A549 (cell line): ENCODE data around the gene NTN1. TPM values are rescaled to one million over a fixed set of nuclear protein-coding genes. Genes with fewer than 3 reads are reported as not detected.

Source experiments
- ATAC-seq, 2 experiments: fragments of 200-7000 bp in 1 of 2; fragments of >200 bp in 1 of 2; cut with Nextera tagmentation in 1 of 2; cut with Tn5 transposase in 1 of 2; 3 replicates each; pipeline versions ENCODE4 v1.8.0 to v1.9.1; 2018 to 2020; ENCODE audit warnings: mild to moderate bottlenecking in 1 of 2, moderate library complexity in 1 of 2
- CTCF ChIA-PET: fragments of 300-600 bp; sonication (Branson Sonifier 250); formaldehyde crosslinking; extraction: SDS; loops from one replicate; lab custom pipeline; 2021; ENCODE audit warnings: antibody characterized with exemption, inconsistent platforms; lab: Yijun Ruan, JAX
- POLR2A ChIA-PET: fragments of 350-600 bp; formaldehyde crosslinking; extraction: SDS; loops from one replicate; lab custom pipeline; 2021; ENCODE audit warnings: antibody characterized with exemption, inconsistent platforms; lab: Yijun Ruan, JAX
- DNase-seq, 2 experiments: peaks; one replicate each; pipeline versions ENCODE4 v3.0.0 to v3.0.0-alpha.2; 2011 to 2016; ENCODE audit warnings: low read depth in 1 of 2, low spot score in 1 of 2
- FAIRE-seq: peaks from 2 replicates; lab custom pipeline; 2011; peaks lifted over from hg19 to GRCh38; lab: Jason Lieb, UNC
- H3K27ac ChIP-seq, 2 experiments: fragments of >200 bp; sonication (Bioruptor Twin); formaldehyde crosslinking; 3 replicates each; pipeline ENCODE4 v1.5.1; 2016 to 2017
- H3K4me1 ChIP-seq: fragments of >200 bp; sonication (Bioruptor Twin); formaldehyde crosslinking; 3 replicates; pipeline ENCODE4 v1.6.1; 2016
- H3K4me2 ChIP-seq: fragments of >200 bp; sonication (Bioruptor Twin); formaldehyde crosslinking; 3 replicates; pipeline ENCODE4 v1.6.1; 2016
- H3K4me3 ChIP-seq: fragments of >200 bp; sonication (Bioruptor Twin); formaldehyde crosslinking; 3 replicates; pipeline ENCODE4 v1.5.1; 2016
- H3K9me3 ChIP-seq: fragments of >200 bp; sonication (Bioruptor Twin); formaldehyde crosslinking; 3 replicates; pipeline ENCODE4 v1.6.1; 2016
- BHLHE40 ChIP-seq: IDR thresholded peaks from 2 replicates; pipeline ENCODE4 v1.6.1; 2012; ENCODE audit warnings: low read depth, low read length, inconsistent platforms
- EHF ChIP-seq: fragments of 250-450 bp; sonication (Bioruptor Pico); IDR thresholded peaks from 2 replicates; pipeline ENCODE4 v1.5.0; 2020; ENCODE audit warnings: mild to moderate bottlenecking
- EP300 ChIP-seq, 2 experiments: fragments of >200 bp; sonication (Bioruptor Twin); formaldehyde crosslinking; IDR thresholded peaks; 2 replicates in 1 of 2; 3 replicates in 1 of 2; pipeline ENCODE4 v1.6.1; 2016 to 2017
- ESRRA ChIP-seq: fragments of 150-350 bp; IDR thresholded peaks from 2 replicates; pipeline ENCODE4 v1.6.1; 2014; ENCODE audit warnings: mild to moderate bottlenecking, low read length, borderline replicate concordance
- FOSB ChIP-seq: fragments of 250-450 bp; sonication (Bioruptor Pico); IDR thresholded peaks from 2 replicates; pipeline ENCODE4 v1.5.0; 2020; ENCODE audit warnings: mild to moderate bottlenecking, moderate library complexity
- GATA3 ChIP-seq: IDR thresholded peaks from 2 replicates; pipeline ENCODE4 v1.6.1; 2012; ENCODE audit warnings: borderline replicate concordance
- HDAC2 ChIP-seq: fragments of 200-600 bp; sonication (generic); IDR thresholded peaks from 2 replicates; pipeline ENCODE4 v1.6.1; 2016
- HEYL ChIP-seq: fragments of 250-450 bp; sonication (Bioruptor Pico); IDR thresholded peaks from 2 replicates; pipeline ENCODE4 v1.8.0; 2021; ENCODE audit warnings: mild to moderate bottlenecking, moderate library complexity
- JUN ChIP-seq, 2 experiments: fragments of >200 bp; sonication (Bioruptor Twin); formaldehyde crosslinking; IDR thresholded peaks; 2 replicates in 1 of 2; 3 replicates in 1 of 2; pipeline ENCODE4 v1.6.1; 2016 to 2017
- MAFK ChIP-seq: fragments of 450-650 bp; IDR thresholded peaks from 2 replicates; pipeline ENCODE4 v1.6.1; 2014; ENCODE audit not compliant: partially characterized antibody
- MAZ ChIP-seq: fragments of 150-350 bp; IDR thresholded peaks from 2 replicates; pipeline ENCODE4 v1.6.1; 2014; ENCODE audit warnings: antibody characterized with exemption, low read depth, low read length, borderline replicate concordance
- MYC ChIP-seq: IDR thresholded peaks from 2 replicates; pipeline ENCODE4 v1.6.1; 2012; ENCODE audit warnings: mild to moderate bottlenecking, inconsistent platforms, low read length, improper control_type of control experiment, borderline replicate concordance
- NFE2L2 ChIP-seq: fragments of 150-350 bp; conservative IDR thresholded peaks from 2 replicates; pipeline ENCODE4 v1.6.1; 2014; ENCODE audit warnings: low read length
- NPAS2 ChIP-seq: fragments of 250-450 bp; sonication (Bioruptor Pico); IDR thresholded peaks from 2 replicates; pipeline ENCODE4 v1.8.0; 2022; ENCODE audit warnings: mild to moderate bottlenecking, moderate library complexity, borderline replicate concordance
- PHF8 ChIP-seq: fragments of 200-600 bp; sonication (generic); IDR thresholded peaks from 2 replicates; pipeline ENCODE4 v1.6.1; 2016; ENCODE audit warnings: low read depth, mild to moderate bottlenecking, antibody characterized with exemption, moderate library complexity, borderline replicate concordance
- POLR2A ChIP-seq: IDR thresholded peaks from 2 replicates; pipeline ENCODE4 v1.6.1; 2012; ENCODE audit warnings: mild to moderate bottlenecking, low read length
- POLR2AphosphoS2 ChIP-seq: conservative IDR thresholded peaks from 2 replicates; pipeline ENCODE4 v1.6.1; 2012; ENCODE audit warnings: low read length, improper control_type of control experiment, inconsistent platforms
- RARB ChIP-seq: fragments of 250-450 bp; sonication (Bioruptor Pico); IDR thresholded peaks from 2 replicates; pipeline ENCODE4 v1.8.0; 2021; ENCODE audit warnings: mild to moderate bottlenecking, moderate library complexity
- REST ChIP-seq: fragments of 200-600 bp; sonication (generic); IDR thresholded peaks from 2 replicates; pipeline ENCODE4 v1.6.1; 2016; ENCODE audit warnings: antibody characterized with exemption, mild to moderate bottlenecking, moderate library complexity
- RFX5 ChIP-seq: fragments of 450-650 bp; IDR thresholded peaks from 2 replicates; pipeline ENCODE4 v1.7.1; 2014; ENCODE audit warnings: antibody characterized with exemption, mild to moderate bottlenecking, moderate library complexity
- SREBF2 ChIP-seq: fragments of 450-650 bp; IDR thresholded peaks from 2 replicates; pipeline ENCODE4 v1.6.1; 2014; ENCODE audit warnings: mild to moderate bottlenecking, moderate library complexity
- TP53 ChIP-seq: fragments of 250-450 bp; sonication (Bioruptor Pico); IDR thresholded peaks from 2 replicates; pipeline ENCODE4 v1.5.0; 2021; ENCODE audit warnings: mild to moderate bottlenecking, moderate library complexity
- ZFP36 ChIP-seq: fragments of 450-650 bp; IDR thresholded peaks from 2 replicates; pipeline ENCODE4 v1.6.1; 2014; ENCODE audit warnings: borderline replicate concordance; ENCODE audit not compliant: partially characterized antibody
- ZSCAN20 ChIP-seq: fragments of 250-450 bp; sonication (Bioruptor Pico); IDR thresholded peaks from 2 replicates; pipeline ENCODE4 v1.8.0; 2022; ENCODE audit warnings: mild to moderate bottlenecking, moderate library complexity
- WGBS: methylation state at CpG from one replicate; pipeline ENCODE4 v1.1.6; 2017; ENCODE audit errors: missing lambda C conversion rate; 5-methylcytosine and 5-hydroxymethylcytosine counted together
- polyA plus RNA-seq, 4 experiments: library from polyadenylated mRNA; depleted of rRNA in 3 of 4; stranded (reverse); fragments of >200 nt; fragmentation: RNase III in 1 of 4; extraction: RNeasy Plus Mini Kit Qiagen cat#74134 plus additional on column Dnase treatment in 1 of 4; gene quantifications; 2 replicates in 3 of 4; 3 replicates in 1 of 4; pipeline ENCODE4 v1.2.3, GENCODE V29; 2011 to 2017

NTN1 gene
- polyA plus RNA-seq, 2 of the 4 experiments (the other 2 are of a cell fraction) = 0.12 to 0.13 TPM

GRCh38 chr17:9221922-9222180, 200.5 kb downstream of the NTN1 start:
- no peak overlapping the region for H3K4me2 ChIP-seq
- FAIRE-seq = no peak
- no peaks in the 10 kb centered on the region for H3K9me3 ChIP-seq
- no peak overlapping the region for H3K27ac ChIP-seq
- no peak for DNase-seq
- POLR2A ChIA-PET = no interaction called here
- no peak overlapping the region for H3K4me3 ChIP-seq
- TF ChIP-seq TP53 (CRISPR knock-in tag) (no peak), MAFK (no peak), BHLHE40 (no peak), MYC (no peak), FOSB (no peak), JUN (IDR thresholded peaks at IDR 0.05) (no peak), SREBF2 (no peak), ESRRA (no peak), PHF8 (no peak), REST (no peak), MAZ (no peak), HDAC2 (no peak), RFX5 (no peak), HEYL (CRISPR knock-in tag) (no peak), RARB (no peak), POLR2AphosphoS2 (no peak), POLR2A (no peak), NPAS2 (CRISPR knock-in tag) (no peak), EHF (CRISPR knock-in tag) (no peak)
- no peak for ATAC-seq
- CTCF ChIA-PET = interaction anchor here (0.9 kb wide), 1 partner anchor 74 kb away, joined by 3 read pairs; no protein-coding TSS in a partner anchor
- H3K4me1 ChIP-seq = peaks cover 11% of the 10 kb centered on the region; the same call in 2 of the 3 replicates
- WGBS = 68% methylated on average over 5 of the region's 5 CpGs

GRCh38 chr17:9223531-9223930, 202.2 kb downstream of the NTN1 start:
- 88% methylated on average over 8 of the region's 8 CpGs for WGBS
- no peak overlapping the region for H3K4me3 ChIP-seq
- FAIRE-seq (no peak), DNase-seq (no peak), ATAC-seq (no peak)
- CTCF ChIA-PET = interaction anchor here (0.6 to 1.2 kb wide), 5 partner anchors 13 to 299 kb away, joined by 3 to 4 read pairs (median 3); no protein-coding TSS in a partner anchor
- no peaks in the 10 kb centered on the region for H3K9me3 ChIP-seq
- no peak overlapping the region for H3K27ac ChIP-seq
- POLR2A ChIA-PET = no interaction called here
- H3K4me2 ChIP-seq = no peak overlapping the region
- H3K4me1 ChIP-seq = no peaks in the 10 kb centered on the region
- TF ChIP-seq NFE2L2 (no peak), TP53 (CRISPR knock-in tag) (no peak)

GRCh38 chr17:9224485-9224884, 203.2 kb downstream of the NTN1 start:
- no peak overlapping the region for H3K27ac ChIP-seq
- TF ChIP-seq GATA3 (no peak), EP300 (IDR thresholded peaks at IDR 0.05) (no peak), ZSCAN20 (CRISPR knock-in tag) (no peak), ZFP36 (no peak), NPAS2 (CRISPR knock-in tag) (no peak), MAZ (no peak), EHF (CRISPR knock-in tag) (no peak), SREBF2 (no peak)
- DNase-seq = no peak
- WGBS = 91% methylated on average over 7 of the region's 7 CpGs
- CTCF ChIA-PET = interaction anchor here (1.2 kb wide), 1 partner anchor 298 kb away, joined by 3 read pairs; no protein-coding TSS in a partner anchor
- H3K4me3 ChIP-seq = no peak overlapping the region
- ATAC-seq = no peak
- no peaks in the 10 kb centered on the region for H3K4me1 ChIP-seq
- no peak for FAIRE-seq
- no peaks in the 10 kb centered on the region for H3K9me3 ChIP-seq
- POLR2A ChIA-PET = no interaction called here
- no peak overlapping the region for H3K4me2 ChIP-seq
